ENCODE results near the gene CAPZB. TPM values are rescaled to one million over a fixed set of nuclear protein-coding genes. Genes with fewer than 3 reads are reported as not detected.

CAPZB gene
- polyA plus RNA-seq, 1 of the 3 experiments (the other 2 are of a cell fraction), result 122 TPM

DNA sequence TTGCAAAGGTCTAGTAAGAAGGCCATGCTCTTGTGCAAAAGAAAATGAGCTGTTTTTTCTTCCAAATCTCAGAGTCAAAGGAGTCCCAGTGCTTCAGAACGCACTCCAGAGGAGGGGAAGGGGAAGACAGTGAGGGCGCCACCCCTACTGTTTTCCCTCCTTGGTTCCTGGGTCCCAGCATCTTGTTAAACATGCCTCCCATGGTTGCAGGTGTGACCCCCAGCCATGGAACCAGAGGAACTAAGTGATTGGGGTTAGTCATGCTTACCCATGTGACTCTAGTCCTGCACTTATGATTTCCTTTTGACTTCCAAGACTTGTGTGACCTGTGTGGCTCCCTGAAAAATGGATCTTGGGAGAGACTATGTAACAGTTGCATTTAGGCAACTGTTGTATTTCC is 190.7 kb downstream of the CAPZB start (continued):
- TF ChIP-seq, protein P1, sequence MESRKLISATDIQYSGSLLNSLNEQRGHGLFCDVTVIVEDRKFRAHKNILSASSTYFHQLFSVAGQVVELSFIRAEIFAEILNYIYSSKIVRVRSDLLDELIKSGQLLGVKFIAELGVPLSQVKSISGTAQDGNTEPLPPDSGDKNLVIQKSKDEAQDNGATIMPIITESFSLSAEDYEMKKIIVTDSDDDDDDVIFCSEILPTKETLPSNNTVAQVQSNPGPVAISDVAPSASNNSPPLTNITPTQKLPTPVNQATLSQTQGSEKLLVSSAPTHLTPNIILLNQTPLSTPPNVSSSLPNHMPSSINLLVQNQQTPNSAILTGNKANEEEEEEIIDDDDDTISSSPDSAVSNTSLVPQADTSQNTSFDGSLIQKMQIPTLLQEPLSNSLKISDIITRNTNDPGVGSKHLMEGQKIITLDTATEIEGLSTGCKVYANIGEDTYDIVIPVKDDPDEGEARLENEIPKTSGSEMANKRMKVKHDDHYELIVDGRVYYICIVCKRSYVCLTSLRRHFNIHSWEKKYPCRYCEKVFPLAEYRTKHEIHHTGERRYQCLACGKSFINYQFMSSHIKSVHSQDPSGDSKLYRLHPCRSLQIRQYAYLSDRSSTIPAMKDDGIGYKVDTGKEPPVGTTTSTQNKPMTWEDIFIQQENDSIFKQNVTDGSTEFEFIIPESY (IDR thresholded peaks at IDR 0.05; ENCODE audit: borderline replicate concordance, low read depth), result no peak
- TF ChIP-seq, protein P2, sequence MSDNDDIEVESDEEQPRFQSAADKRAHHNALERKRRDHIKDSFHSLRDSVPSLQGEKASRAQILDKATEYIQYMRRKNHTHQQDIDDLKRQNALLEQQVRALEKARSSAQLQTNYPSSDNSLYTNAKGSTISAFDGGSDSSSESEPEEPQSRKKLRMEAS (IDR thresholded peaks at IDR 0.05; ENCODE audit: low read depth), result no peak
- TF ChIP-seq ELF1 (IDR thresholded peaks at IDR 0.05) (no peak), USF1 (IDR thresholded peaks at IDR 0.05; ENCODE audit: borderline replicate concordance, low read depth) (no peak), POLR2AphosphoS5 (IDR thresholded peaks at IDR 0.05; ENCODE audit: low read depth, low read length) (no peak), TAF1 (IDR thresholded peaks at IDR 0.05; ENCODE audit: borderline replicate concordance, low read depth, low read length) (no peak), GABPA (IDR thresholded peaks at IDR 0.05; ENCODE audit: low read depth) (no peak)
- TF ChIP-seq, protein P3, sequence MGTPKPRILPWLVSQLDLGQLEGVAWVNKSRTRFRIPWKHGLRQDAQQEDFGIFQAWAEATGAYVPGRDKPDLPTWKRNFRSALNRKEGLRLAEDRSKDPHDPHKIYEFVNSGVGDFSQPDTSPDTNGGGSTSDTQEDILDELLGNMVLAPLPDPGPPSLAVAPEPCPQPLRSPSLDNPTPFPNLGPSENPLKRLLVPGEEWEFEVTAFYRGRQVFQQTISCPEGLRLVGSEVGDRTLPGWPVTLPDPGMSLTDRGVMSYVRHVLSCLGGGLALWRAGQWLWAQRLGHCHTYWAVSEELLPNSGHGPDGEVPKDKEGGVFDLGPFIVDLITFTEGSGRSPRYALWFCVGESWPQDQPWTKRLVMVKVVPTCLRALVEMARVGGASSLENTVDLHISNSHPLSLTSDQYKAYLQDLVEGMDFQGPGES (IDR thresholded peaks at IDR 0.05; ENCODE audit: low read depth, low read length), result no peak

DNA sequence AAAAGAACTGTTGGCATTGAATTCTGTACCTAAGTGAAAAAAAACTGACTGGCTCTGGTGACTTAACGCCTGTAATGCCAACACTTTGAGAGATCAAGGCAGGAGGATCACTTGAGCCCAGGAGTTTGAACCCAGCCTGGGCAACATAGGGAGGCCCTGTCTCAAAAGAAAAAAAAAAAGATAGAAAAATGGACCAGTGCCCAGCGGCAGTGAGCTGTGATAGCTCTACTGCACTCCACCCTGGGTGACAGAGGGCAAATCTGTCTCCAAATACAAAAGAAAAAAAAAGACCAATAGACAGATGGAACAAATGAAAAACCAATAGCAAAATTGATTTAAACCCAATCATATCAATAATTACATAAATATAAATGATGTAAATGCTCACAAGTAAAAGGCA is 196.1 kb downstream of the CAPZB start:
- Histone ChIP-seq H3K4me3 (ENCODE audit: low read depth in 2 of 2, low read length in 1 of 2) (no peak overlapping the region), H3K27ac (ENCODE audit: low read depth in 2 of 2, low read length in 1 of 2) (no peak overlapping the region), H3K36me3 (replicated peaks in 1 of 2; ENCODE audit: control insufficient read depth in 1 of 2, insufficient read depth in 2 of 2, low read length in 1 of 2) (peaks cover 0 to 33% of the 10 kb centered on the region in 2 experiments), H3F3A (replicated peaks; ENCODE audit: insufficient read depth) (no peaks in the 10 kb centered on the region), H3K9me2 (no peaks in the 10 kb centered on the region), H3K27me3 (ENCODE audit: insufficient read depth) (no peaks in the 10 kb centered on the region; the same call in 1 of the 2 replicates), H3K79me2 (ENCODE audit: insufficient read depth) (no peaks in the 10 kb centered on the region), H3K4me1 (ENCODE audit: control insufficient read depth in 1 of 2, insufficient read depth in 2 of 2, low read depth in 1 of 2, low read length in 1 of 2) (no peaks in the 10 kb centered on the region), H2AFZ (ENCODE audit: low read depth) (no peak overlapping the region), H4K20me1 (ENCODE audit: insufficient read depth) (no peaks in the 10 kb centered on the region), H3K4me2 (no peak overlapping the region), H3K9ac (no peak overlapping the region), H3K9me3 (peaks cover 13% of the 10 kb centered on the region; the same call in 1 of the 2 replicates)
- TF ChIP-seq ELF1 (IDR thresholded peaks at IDR 0.05) (no peak), GATA2 (CRISPR knock-in tag; IDR thresholded peaks at IDR 0.05) (no peak), TEAD4 (IDR thresholded peaks at IDR 0.05; ENCODE audit: borderline replicate concordance, insufficient read depth) (no peak), MXI1 (IDR thresholded peaks at IDR 0.05; ENCODE audit: low read depth, low read length) (no peak)
- TF ChIP-seq, protein P4, sequence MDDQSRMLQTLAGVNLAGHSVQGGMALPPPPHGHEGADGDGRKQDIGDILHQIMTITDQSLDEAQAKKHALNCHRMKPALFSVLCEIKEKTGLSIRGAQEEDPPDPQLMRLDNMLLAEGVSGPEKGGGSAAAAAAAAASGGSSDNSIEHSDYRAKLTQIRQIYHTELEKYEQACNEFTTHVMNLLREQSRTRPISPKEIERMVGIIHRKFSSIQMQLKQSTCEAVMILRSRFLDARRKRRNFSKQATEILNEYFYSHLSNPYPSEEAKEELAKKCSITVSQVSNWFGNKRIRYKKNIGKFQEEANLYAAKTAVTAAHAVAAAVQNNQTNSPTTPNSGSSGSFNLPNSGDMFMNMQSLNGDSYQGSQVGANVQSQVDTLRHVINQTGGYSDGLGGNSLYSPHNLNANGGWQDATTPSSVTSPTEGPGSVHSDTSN (IDR thresholded peaks at IDR 0.05), result no peak
- ChIA-PET CTCF (interaction anchor here (0.6 kb wide), 1 partner anchor 37 kb away, joined by 4 read pairs; the partner anchor contains the start of gene MRTO4), POLR2A (no interaction called here)
- DNase-seq, result no peak
- WGBS (ENCODE audit: low lambda C conversion rate), result 93% methylated on average over 2 of the region's 2 CpGs

Small RNAs within 50 kb of the gene (small RNA-seq; reads per million reads assigned to genes)
- gene RN7SL277P (0 to 0.21 (median 0) reads per million in 7 experiments), gene RNU4-28P (0 reads per million in 7 experiments), gene RNU6-1099P (0 reads per million in 7 experiments)

Other genes with a start within 250 kb of the CAPZB start
- gene EMC1, start 234.0 kb downstream of the CAPZB start, polyA plus RNA-seq (2012; rRNA removed), result 55.9 and 87.6 TPM in 2 replicates
- 48.4 and 55.2 TPM in 2 replicates for gene MRTO4, start 233.7 kb downstream of the CAPZB start, polyA plus RNA-seq (2012; rRNA removed)
- 0.38 and 0.54 TPM in 2 replicates for gene AKR7A3, start 196.8 kb downstream of the CAPZB start, polyA plus RNA-seq (2012; rRNA removed)
- gene AKR7A2, start 173.4 kb downstream of the CAPZB start, polyA plus RNA-seq (2012; rRNA removed), result 36.8 and 40.7 TPM in 2 replicates
- gene SLC66A1, start 173.2 kb downstream of the CAPZB start, polyA plus RNA-seq (2012; rRNA removed), result 16.9 and 19.1 TPM in 2 replicates
- 34.9 and 36.1 TPM in 2 replicates for gene NBL1, start 158.8 kb upstream of the CAPZB start, polyA plus RNA-seq (2012; rRNA removed)
- 0.05 and 0.10 TPM in 2 replicates for gene HTR6, start 179.3 kb upstream of the CAPZB start, polyA plus RNA-seq (2012; rRNA removed)

Measured in SK-N-SH (cell line).